NCI-H1694 treated with DMSO at 0.1 percent for 48 hours (cell line): Measurements from ENCODE around the gene IRX3.

Experiments used
- DNase-seq: peaks from one replicate; lab custom pipeline; 2025; lab: John Stamatoyannopoulos, UW

Gene IRX3

GRCh38 chr16:54286366-54287130, at the start of gene IRX3:
TSS of gene IRX3 (minus strand) at chr16:54286787. CDS start at chr16:54286050, 737 bp downstream.
- peak; percentile 63 for DNase-seq

GRCh38 chr16:54335230-54335629, 48.6 kb upstream of the IRX3 start:
- no peak for DNase-seq

- no peak for DNase-seq
Observed at GRCh38 chr16:54334208-54334607, 47.6 kb upstream of the IRX3 start.

- no peak for DNase-seq
Observed at GRCh38 chr16:54331241-54332002, 44.8 kb upstream of the IRX3 start.

GRCh38 chr16:54327609-54328008, 41.0 kb upstream of the IRX3 start:
- DNase-seq, result no peak

GRCh38 chr16:54326266-54326662, 39.7 kb upstream of the IRX3 start:
- no peak for DNase-seq

GRCh38 chr16:54325616-54326265, 39.2 kb upstream of the IRX3 start:
- DNase-seq, result no peak

- DNase-seq, result no peak
Observed at GRCh38 chr16:54324716-54325115, 38.1 kb upstream of the IRX3 start.

GRCh38 chr16:54320697-54321340, 34.2 kb upstream of the IRX3 start:
- DNase-seq, result no peak

- DNase-seq, result no peak
Observed at GRCh38 chr16:54318941-54319340, 32.4 kb upstream of the IRX3 start.

GRCh38 chr16:54317101-54317611, 30.6 kb upstream of the IRX3 start:
- no peak for DNase-seq

- DNase-seq, result no peak
Observed at GRCh38 chr16:54316095-54316889, 29.7 kb upstream of the IRX3 start.

GRCh38 chr16:54313789-54314188, 27.2 kb upstream of the IRX3 start:
- no peak for DNase-seq

GRCh38 chr16:54312502-54312991, 26.0 kb upstream of the IRX3 start:
- no peak for DNase-seq

GRCh38 chr16:54309341-54309740, 22.8 kb upstream of the IRX3 start:
- no peak for DNase-seq

- no peak for DNase-seq
Observed at GRCh38 chr16:54305080-54305479, 18.5 kb upstream of the IRX3 start.

GRCh38 chr16:54303613-54304012, 17.0 kb upstream of the IRX3 start:
- DNase-seq, result no peak

GRCh38 chr16:54297154-54297553, 10.6 kb upstream of the IRX3 start:
- DNase-seq, result no peak

- DNase-seq, result no peak
Observed at GRCh38 chr16:54296543-54296942, 10.0 kb upstream of the IRX3 start.

GRCh38 chr16:54291656-54292487, 5.3 kb upstream of the IRX3 start:
- no peak for DNase-seq
